K562 (cell line): ENCODE data around the gene CBX8. TPM values are rescaled to one million over a fixed set of nuclear protein-coding genes. Genes with fewer than 3 reads are reported as not detected.

Experiments used
- BCOR ChIP-seq: fragments of 450-650 bp; IDR thresholded peaks from 2 replicates; pipeline ENCODE4 v1.6.1; 2016
- MBD2 ChIP-seq: sonication (generic); IDR thresholded peaks from 2 replicates; pipeline ENCODE4 v1.6.1; 2016; ENCODE audit warnings: low read depth, borderline replicate concordance
- MTA3 ChIP-seq: fragments of 450-650 bp; formaldehyde crosslinking; IDR thresholded peaks from 2 replicates; pipeline ENCODE4 v1.6.1; 2017; ENCODE audit warnings: mild to moderate bottlenecking, borderline replicate concordance
- MYC ChIP-seq, 2 experiments: fragments of 250-450 bp in 1 of 2; sonication (Bioruptor Pico) in 1 of 2; IDR thresholded peaks; 2 replicates each; pipeline versions ENCODE4 v1.5.1 to v1.6.1; 2012 to 2021; ENCODE audit warnings: low read depth in 2 of 2, borderline replicate concordance in 1 of 2, improper control_type of control experiment in 1 of 2, low read length in 1 of 2, mild to moderate bottlenecking in 1 of 2, moderate library complexity in 1 of 2
- SAFB ChIP-seq: fragments of 200-400 bp; formaldehyde crosslinking; IDR thresholded peaks from 2 replicates; pipeline ENCODE4 v1.6.1; 2017; ENCODE audit warnings: low read depth, low read length, borderline replicate concordance
- SAP30 ChIP-seq: fragments of 200-600 bp; sonication (generic); IDR thresholded peaks from 2 replicates; pipeline ENCODE4 v1.6.1; 2012; ENCODE audit warnings: borderline replicate concordance, low read depth, mild to moderate bottlenecking, moderate library complexity, low read length, control low read depth, inconsistent platforms; ENCODE audit not compliant: insufficient read depth, poor library complexity, severe bottlenecking
- SPI1 ChIP-seq: IDR thresholded peaks from 2 replicates; pipeline ENCODE4 v1.6.1; 2011; ENCODE audit warnings: low read depth, low read length, control low read depth, borderline replicate concordance
- TBP ChIP-seq: optimal IDR thresholded peaks from 2 replicates; pipeline ENCODE3; 2011; ENCODE audit warnings: low read depth, low read length, improper control_type of control experiment
- TCF3 ChIP-seq: sonication (generic); formaldehyde crosslinking; IDR thresholded peaks from 2 replicates; pipeline ENCODE4 v1.4.0; 2020; ENCODE audit warnings: mild to moderate bottlenecking, missing genetic modification reagents
- TEAD4 ChIP-seq, 2 experiments: sonication (generic) in 1 of 2; formaldehyde crosslinking in 1 of 2; IDR thresholded peaks; 2 replicates each; pipeline versions ENCODE4 v1.6.1 to v1.8.0; 2012 to 2022; ENCODE audit warnings: borderline replicate concordance in 1 of 2, inconsistent platforms in 1 of 2, low read length in 1 of 2, mild to moderate bottlenecking in 1 of 2, missing genetic modification reagents in 1 of 2
- ZNF217 ChIP-seq: sonication (generic); formaldehyde crosslinking; IDR thresholded peaks from 2 replicates; pipeline ENCODE4 v1.8.0; 2022; ENCODE audit warnings: mild to moderate bottlenecking, missing genetic modification reagents
- ZNF445 ChIP-seq: fragments of 250-450 bp; sonication (Bioruptor Pico); IDR thresholded peaks from 2 replicates; pipeline ENCODE4 v1.4.0; 2020; ENCODE audit warnings: low read depth, mild to moderate bottlenecking, moderate library complexity
- ZNF551 ChIP-seq: fragments of 250-450 bp; sonication (Bioruptor Pico); IDR thresholded peaks from 2 replicates; pipeline ENCODE4 v1.5.0; 2021; ENCODE audit warnings: mild to moderate bottlenecking, moderate library complexity
- polyA plus RNA-seq, 8 experiments: library from polyadenylated mRNA; depleted of rRNA in 4 of 8; stranded (reverse) in 5 of 8; unstranded in 3 of 8; fragments of >200 nt; fragmentation: Nextera tagmentation in 2 of 8; fragmentation: Illumina TruSeq in 1 of 8; extraction: Ambion mirVana in 2 of 8; extraction: Trizol in 1 of 8; gene quantifications; 2 replicates each; pipeline versions ENCODE4 v1.2.1 to v1.2.3, GENCODE V29; 2011 to 2014; ENCODE audit warnings: inconsistent platforms in 1 of 8, missing spikeins in 1 of 8
- total RNA-seq, 7 experiments: library from RNA; depleted of rRNA in 6 of 7; stranded (reverse); fragments of >200 nt in 6 of 7; fragmentation: Illumina TruSeq in 2 of 7; extraction: Trizol in 2 of 7; gene quantifications; 2 replicates each; pipeline versions ENCODE4 v1.2.1 to v1.2.3, GENCODE V29; 2011 to 2021; ENCODE audit warnings: low replicate concordance in 1 of 7
- TF ChIP-seq, protein P1 (sequence below), 2 experiments: fragments of 450-650 bp; IDR thresholded peaks; 2 replicates each; pipeline ENCODE4 v1.6.1; 2018; ENCODE audit warnings: mild to moderate bottlenecking in 2 of 2, low read depth in 1 of 2; ENCODE audit not compliant: partially characterized antibody in 2 of 2
- TF ChIP-seq, protein P2 (sequence below), 2 experiments: fragments of 450-650 bp; formaldehyde crosslinking in 1 of 2; IDR thresholded peaks; 2 replicates each; pipeline versions ENCODE4 v1.4.0 to v1.6.1; 2014 to 2020; ENCODE audit warnings: mild to moderate bottlenecking in 2 of 2, borderline replicate concordance in 1 of 2, low read depth in 1 of 2

Gene CBX8
- total and polyA plus RNA-seq, 9 of the 15 experiments (the other 6 are each of a cell fraction or from before 2014, with no cell fraction given): 0.08 to 11.9 (median 2.6) TPM

DNA sequence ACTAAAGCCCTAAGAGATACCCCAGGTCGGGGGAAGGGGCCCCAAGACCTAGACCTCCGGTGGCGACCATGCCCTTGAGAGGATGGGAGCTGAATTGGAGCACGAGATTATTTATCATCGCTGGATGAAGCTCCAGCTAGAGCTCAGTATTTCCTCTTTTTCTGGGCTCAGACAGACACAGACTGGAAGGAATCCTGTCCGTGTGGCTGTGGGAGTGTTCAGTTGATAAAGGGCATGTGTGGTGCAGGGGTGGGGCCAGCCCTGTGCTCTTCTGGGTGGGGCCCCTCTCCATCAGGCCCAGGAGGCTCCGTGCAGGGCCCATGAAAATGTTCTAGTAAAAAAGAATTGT, 48.7 kb upstream of the CBX8 start (continued):
- no peak for TF ChIP-seq SAFB
- peak; percentile 15 for TF ChIP-seq SAP30
- no peak for TF ChIP-seq ZNF551 (CRISPR knock-in tag)
- peak; percentile 70; the same call in 1 of the 2 replicates for TF ChIP-seq SPI1
- no peak for TF ChIP-seq ZNF445
- 0 out of 2 replicates have a peak, but pooled peaks have one; percentile 35 for TF ChIP-seq MTA3
- TF ChIP-seq, protein P1, sequence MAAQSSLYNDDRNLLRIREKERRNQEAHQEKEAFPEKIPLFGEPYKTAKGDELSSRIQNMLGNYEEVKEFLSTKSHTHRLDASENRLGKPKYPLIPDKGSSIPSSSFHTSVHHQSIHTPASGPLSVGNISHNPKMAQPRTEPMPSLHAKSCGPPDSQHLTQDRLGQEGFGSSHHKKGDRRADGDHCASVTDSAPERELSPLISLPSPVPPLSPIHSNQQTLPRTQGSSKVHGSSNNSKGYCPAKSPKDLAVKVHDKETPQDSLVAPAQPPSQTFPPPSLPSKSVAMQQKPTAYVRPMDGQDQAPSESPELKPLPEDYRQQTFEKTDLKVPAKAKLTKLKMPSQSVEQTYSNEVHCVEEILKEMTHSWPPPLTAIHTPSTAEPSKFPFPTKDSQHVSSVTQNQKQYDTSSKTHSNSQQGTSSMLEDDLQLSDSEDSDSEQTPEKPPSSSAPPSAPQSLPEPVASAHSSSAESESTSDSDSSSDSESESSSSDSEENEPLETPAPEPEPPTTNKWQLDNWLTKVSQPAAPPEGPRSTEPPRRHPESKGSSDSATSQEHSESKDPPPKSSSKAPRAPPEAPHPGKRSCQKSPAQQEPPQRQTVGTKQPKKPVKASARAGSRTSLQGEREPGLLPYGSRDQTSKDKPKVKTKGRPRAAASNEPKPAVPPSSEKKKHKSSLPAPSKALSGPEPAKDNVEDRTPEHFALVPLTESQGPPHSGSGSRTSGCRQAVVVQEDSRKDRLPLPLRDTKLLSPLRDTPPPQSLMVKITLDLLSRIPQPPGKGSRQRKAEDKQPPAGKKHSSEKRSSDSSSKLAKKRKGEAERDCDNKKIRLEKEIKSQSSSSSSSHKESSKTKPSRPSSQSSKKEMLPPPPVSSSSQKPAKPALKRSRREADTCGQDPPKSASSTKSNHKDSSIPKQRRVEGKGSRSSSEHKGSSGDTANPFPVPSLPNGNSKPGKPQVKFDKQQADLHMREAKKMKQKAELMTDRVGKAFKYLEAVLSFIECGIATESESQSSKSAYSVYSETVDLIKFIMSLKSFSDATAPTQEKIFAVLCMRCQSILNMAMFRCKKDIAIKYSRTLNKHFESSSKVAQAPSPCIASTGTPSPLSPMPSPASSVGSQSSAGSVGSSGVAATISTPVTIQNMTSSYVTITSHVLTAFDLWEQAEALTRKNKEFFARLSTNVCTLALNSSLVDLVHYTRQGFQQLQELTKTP (IDR thresholded peaks at IDR 0.05; ENCODE audit: low read depth in 1 of 2, partially characterized antibody in 2 of 2): peak in 1 of 2 experiments; percentile 13
- peak; percentile 67 for TF ChIP-seq MYC (IDR thresholded peaks at IDR 0.05; ENCODE audit: low read depth, low read length)
- no peak for TF ChIP-seq MYC (CRISPR knock-in tag; IDR thresholded peaks at IDR 0.05; ENCODE audit: borderline replicate concordance, low read depth)
- TF ChIP-seq TEAD4 (IDR thresholded peaks at IDR 0.05; ENCODE audit: low read length): peak; percentile 50
- no peak for TF ChIP-seq TEAD4 (CRISPR knock-in tag; IDR thresholded peaks at IDR 0.05; ENCODE audit: borderline replicate concordance)
- TF ChIP-seq BCOR: peak; percentile 10; the same call in 1 of the 2 replicates
- TF ChIP-seq TBP: peak; percentile 20
- TF ChIP-seq MBD2: peak; percentile 27; the same call in 1 of the 2 replicates
- TF ChIP-seq, protein P2, sequence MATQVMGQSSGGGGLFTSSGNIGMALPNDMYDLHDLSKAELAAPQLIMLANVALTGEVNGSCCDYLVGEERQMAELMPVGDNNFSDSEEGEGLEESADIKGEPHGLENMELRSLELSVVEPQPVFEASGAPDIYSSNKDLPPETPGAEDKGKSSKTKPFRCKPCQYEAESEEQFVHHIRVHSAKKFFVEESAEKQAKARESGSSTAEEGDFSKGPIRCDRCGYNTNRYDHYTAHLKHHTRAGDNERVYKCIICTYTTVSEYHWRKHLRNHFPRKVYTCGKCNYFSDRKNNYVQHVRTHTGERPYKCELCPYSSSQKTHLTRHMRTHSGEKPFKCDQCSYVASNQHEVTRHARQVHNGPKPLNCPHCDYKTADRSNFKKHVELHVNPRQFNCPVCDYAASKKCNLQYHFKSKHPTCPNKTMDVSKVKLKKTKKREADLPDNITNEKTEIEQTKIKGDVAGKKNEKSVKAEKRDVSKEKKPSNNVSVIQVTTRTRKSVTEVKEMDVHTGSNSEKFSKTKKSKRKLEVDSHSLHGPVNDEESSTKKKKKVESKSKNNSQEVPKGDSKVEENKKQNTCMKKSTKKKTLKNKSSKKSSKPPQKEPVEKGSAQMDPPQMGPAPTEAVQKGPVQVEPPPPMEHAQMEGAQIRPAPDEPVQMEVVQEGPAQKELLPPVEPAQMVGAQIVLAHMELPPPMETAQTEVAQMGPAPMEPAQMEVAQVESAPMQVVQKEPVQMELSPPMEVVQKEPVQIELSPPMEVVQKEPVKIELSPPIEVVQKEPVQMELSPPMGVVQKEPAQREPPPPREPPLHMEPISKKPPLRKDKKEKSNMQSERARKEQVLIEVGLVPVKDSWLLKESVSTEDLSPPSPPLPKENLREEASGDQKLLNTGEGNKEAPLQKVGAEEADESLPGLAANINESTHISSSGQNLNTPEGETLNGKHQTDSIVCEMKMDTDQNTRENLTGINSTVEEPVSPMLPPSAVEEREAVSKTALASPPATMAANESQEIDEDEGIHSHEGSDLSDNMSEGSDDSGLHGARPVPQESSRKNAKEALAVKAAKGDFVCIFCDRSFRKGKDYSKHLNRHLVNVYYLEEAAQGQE (IDR thresholded peaks at IDR 0.05; ENCODE audit: borderline replicate concordance): no peak
- TF ChIP-seq, protein P2 (CRISPR knock-in tag; IDR thresholded peaks at IDR 0.05; ENCODE audit: low read depth): no peak
- no peak for TF ChIP-seq ZNF217
- TF ChIP-seq TCF3 (CRISPR knock-in tag): peak; percentile 54
